ENCODE measurements around the gene HPDL.

Gene HPDL

GRCh38 chr1:45305231-45305630, 21.5 kb upstream of the HPDL start:
- TF ChIP-seq ZNF274 (IDR thresholded peaks at IDR 0.05; ENCODE audit: low read depth, low read length) (no peak), SUZ12 (IDR thresholded peaks at IDR 0.05; ENCODE audit: extremely low read depth, insufficient read depth, insufficient read length) (no peak), YY1 (IDR thresholded peaks at IDR 0.05; ENCODE audit: insufficient read depth, insufficient read length) (no peak)

GRCh38 chr1:45306319-45306718, 20.4 kb upstream of the HPDL start:
- H3K27me3 ChIP-seq (ENCODE audit: insufficient read depth, insufficient read length): no peaks in the 10 kb centered on the region
- H3K9ac ChIP-seq (ENCODE audit: insufficient read length, low read depth): peak overlapping the region; percentile 4
- TF ChIP-seq YY1 (IDR thresholded peaks at IDR 0.05; ENCODE audit: insufficient read depth, insufficient read length) (no peak), ZNF274 (IDR thresholded peaks at IDR 0.05; ENCODE audit: low read depth, low read length) (no peak), SUZ12 (IDR thresholded peaks at IDR 0.05; ENCODE audit: extremely low read depth, insufficient read depth, insufficient read length) (no peak)
- DNase-seq (ENCODE audit: low read depth, low spot score): no peak
- no peaks in the 10 kb centered on the region for H3K36me3 ChIP-seq (ENCODE audit: insufficient read depth, insufficient read length, low read length)
- peaks cover 14% of the 10 kb centered on the region; the same call in 1 of the 2 replicates for H3K9me3 ChIP-seq (ENCODE audit: insufficient read depth, low read length)
- H3K4me3 ChIP-seq (ENCODE audit: insufficient read length, low read depth): no peak overlapping the region
- peaks cover 7% of the 10 kb centered on the region for H3K4me1 ChIP-seq (ENCODE audit: insufficient read depth, insufficient read length)

More at GRCh38 chr1:45305231-45305630, 21.5 kb upstream of the HPDL start:
- no peak overlapping the region for H3K4me3 ChIP-seq (ENCODE audit: insufficient read length, low read depth)
- peaks cover 7% of the 10 kb centered on the region for H3K4me1 ChIP-seq (ENCODE audit: insufficient read depth, insufficient read length)
- no peaks in the 10 kb centered on the region for H3K36me3 ChIP-seq (ENCODE audit: insufficient read depth, insufficient read length, low read length)
- H3K27me3 ChIP-seq (ENCODE audit: insufficient read depth, insufficient read length): no peaks in the 10 kb centered on the region
- peaks cover 5% of the 10 kb centered on the region; the same call in 1 of the 2 replicates for H3K9me3 ChIP-seq (ENCODE audit: insufficient read depth, low read length)
- H3K9ac ChIP-seq (ENCODE audit: insufficient read length, low read depth): no peak overlapping the region
- DNase-seq (ENCODE audit: low read depth, low spot score): no peak

DNA sequence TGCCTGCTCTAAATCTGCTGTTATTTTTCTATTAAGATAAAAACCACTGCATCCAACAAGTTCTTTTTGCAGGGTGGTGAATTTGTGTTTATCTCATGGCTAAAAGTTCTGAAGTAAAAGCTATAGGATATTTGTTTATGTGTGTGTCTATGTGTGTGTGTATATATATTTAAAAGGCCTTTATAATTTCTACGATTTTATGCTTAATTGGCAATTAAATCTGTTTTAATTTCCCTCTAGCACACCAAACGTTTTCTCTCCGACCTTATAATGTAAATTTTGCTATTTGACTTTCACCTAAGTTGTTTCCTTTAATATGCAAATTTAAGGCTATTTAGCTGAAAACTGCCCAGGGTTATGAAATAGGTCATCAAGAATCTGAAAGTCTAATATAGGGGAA, 19.8 kb upstream of the HPDL start:
- Histone ChIP-seq H3K36me3 (ENCODE audit: insufficient read depth, insufficient read length, low read length) (no peaks in the 10 kb centered on the region), H3K9ac (ENCODE audit: insufficient read length, low read depth) (no peak overlapping the region), H3K9me3 (ENCODE audit: insufficient read depth, low read length) (peaks cover 18% of the 10 kb centered on the region; the same call in 1 of the 2 replicates), H3K4me3 (ENCODE audit: insufficient read length, low read depth) (no peak overlapping the region), H3K27me3 (ENCODE audit: insufficient read depth, insufficient read length) (no peaks in the 10 kb centered on the region), H3K4me1 (ENCODE audit: insufficient read depth, insufficient read length) (peaks cover 7% of the 10 kb centered on the region)
- TF ChIP-seq SUZ12 (IDR thresholded peaks at IDR 0.05; ENCODE audit: extremely low read depth, insufficient read depth, insufficient read length) (no peak), ZNF274 (IDR thresholded peaks at IDR 0.05; ENCODE audit: low read depth, low read length) (no peak), YY1 (IDR thresholded peaks at IDR 0.05; ENCODE audit: insufficient read depth, insufficient read length) (no peak)
- no peak for DNase-seq (ENCODE audit: low read depth, low spot score)

DNA sequence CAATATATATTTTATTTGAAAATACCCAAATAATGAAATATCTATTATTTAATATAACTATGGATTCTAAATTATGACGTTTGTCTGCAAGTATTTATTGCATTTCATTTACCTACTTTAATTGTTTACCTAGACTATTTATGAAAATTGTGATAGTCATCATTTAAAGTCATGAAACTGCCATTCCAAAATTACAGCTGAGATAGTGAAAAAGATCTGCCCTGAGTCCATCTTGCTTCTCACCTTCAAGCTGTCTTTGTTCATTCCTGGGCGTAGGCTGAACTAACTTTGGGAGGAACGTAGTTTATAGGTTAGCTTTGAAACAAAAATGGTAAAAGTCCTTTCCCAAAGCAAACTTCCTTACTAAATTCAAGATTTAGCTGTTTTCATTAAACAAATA, 12.4 kb upstream of the HPDL start:
- H3K27me3 ChIP-seq (ENCODE audit: insufficient read depth, insufficient read length): no peaks in the 10 kb centered on the region
- H3K4me3 ChIP-seq (ENCODE audit: insufficient read length, low read depth): no peak overlapping the region
- peaks cover 54% of the 10 kb centered on the region for H3K9me3 ChIP-seq (ENCODE audit: insufficient read depth, low read length)
- peaks cover 5% of the 10 kb centered on the region for H3K4me1 ChIP-seq (ENCODE audit: insufficient read depth, insufficient read length)
- no peak for TF ChIP-seq YY1 (IDR thresholded peaks at IDR 0.05; ENCODE audit: insufficient read depth, insufficient read length)
- no peak for TF ChIP-seq SUZ12 (IDR thresholded peaks at IDR 0.05; ENCODE audit: extremely low read depth, insufficient read depth, insufficient read length)
- no peak for TF ChIP-seq ZNF274 (IDR thresholded peaks at IDR 0.05; ENCODE audit: low read depth, low read length)
- H3K36me3 ChIP-seq (ENCODE audit: insufficient read depth, insufficient read length, low read length): no peaks in the 10 kb centered on the region
- no peak overlapping the region for H3K9ac ChIP-seq (ENCODE audit: insufficient read length, low read depth)
- DNase-seq (ENCODE audit: low read depth, low spot score): no peak

- Histone ChIP-seq H3K27me3 (ENCODE audit: insufficient read depth, insufficient read length) (no peaks in the 10 kb centered on the region), H3K9ac (ENCODE audit: insufficient read length, low read depth) (peak overlapping the region; percentile 44), H3K9me3 (ENCODE audit: insufficient read depth, low read length) (peaks cover 41% of the 10 kb centered on the region), H3K36me3 (ENCODE audit: insufficient read depth, insufficient read length, low read length) (no peaks in the 10 kb centered on the region), H3K4me1 (ENCODE audit: insufficient read depth, insufficient read length) (peaks cover 5% of the 10 kb centered on the region), H3K4me3 (ENCODE audit: insufficient read length, low read depth) (no peak overlapping the region)
- DNase-seq (ENCODE audit: low read depth, low spot score): no peak
- TF ChIP-seq ZNF274 (IDR thresholded peaks at IDR 0.05; ENCODE audit: low read depth, low read length) (no peak), SUZ12 (IDR thresholded peaks at IDR 0.05; ENCODE audit: extremely low read depth, insufficient read depth, insufficient read length) (no peak), YY1 (IDR thresholded peaks at IDR 0.05; ENCODE audit: insufficient read depth, insufficient read length) (no peak)
These were observed 9.5 kb upstream of the HPDL start for GRCh38 chr1:45317166-45317565.

GRCh38 chr1:45319761-45320160, 6.9 kb upstream of the HPDL start:
- no peak overlapping the region for H3K4me3 ChIP-seq (ENCODE audit: insufficient read length, low read depth)
- H3K4me1 ChIP-seq (ENCODE audit: insufficient read depth, insufficient read length): peaks cover 5% of the 10 kb centered on the region
- no peak for DNase-seq (ENCODE audit: low read depth, low spot score)
- H3K27me3 ChIP-seq (ENCODE audit: insufficient read depth, insufficient read length): no peaks in the 10 kb centered on the region
- no peak for TF ChIP-seq SUZ12 (IDR thresholded peaks at IDR 0.05; ENCODE audit: extremely low read depth, insufficient read depth, insufficient read length)
- no peak for TF ChIP-seq ZNF274 (IDR thresholded peaks at IDR 0.05; ENCODE audit: low read depth, low read length)
- no peak for TF ChIP-seq YY1 (IDR thresholded peaks at IDR 0.05; ENCODE audit: insufficient read depth, insufficient read length)
- H3K36me3 ChIP-seq (ENCODE audit: insufficient read depth, insufficient read length, low read length): no peaks in the 10 kb centered on the region
- H3K9ac ChIP-seq (ENCODE audit: insufficient read length, low read depth): no peak overlapping the region
- peaks cover 52% of the 10 kb centered on the region for H3K9me3 ChIP-seq (ENCODE audit: insufficient read depth, low read length)

DNA sequence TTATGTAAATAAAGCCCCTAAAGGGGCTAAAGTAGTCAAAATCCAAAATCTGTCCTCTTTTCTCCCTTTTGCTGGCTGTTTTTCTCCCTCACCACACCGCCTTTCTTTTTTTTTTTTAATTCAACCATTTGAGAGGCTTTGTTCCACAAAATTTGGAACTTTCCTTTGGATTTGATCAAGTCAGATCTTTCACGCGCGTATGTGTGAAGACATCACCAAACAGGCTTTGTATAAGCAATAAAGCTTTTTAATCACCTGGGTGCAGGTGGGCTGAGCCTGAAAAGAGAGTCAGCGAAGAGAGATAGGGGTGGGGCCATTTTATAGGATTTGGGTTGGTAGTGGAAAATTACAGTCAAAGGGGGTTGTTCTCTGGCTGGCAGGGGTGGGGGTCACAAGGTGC, 5.3 kb upstream of the HPDL start:
- H3K9me3 ChIP-seq (ENCODE audit: insufficient read depth, low read length): peaks cover 44% of the 10 kb centered on the region
- DNase-seq (ENCODE audit: low read depth, low spot score): no peak
- peaks cover 7% of the 10 kb centered on the region for H3K4me1 ChIP-seq (ENCODE audit: insufficient read depth, insufficient read length)
- peak overlapping the region; percentile 1 for H3K9ac ChIP-seq (ENCODE audit: insufficient read length, low read depth)
- H3K27me3 ChIP-seq (ENCODE audit: insufficient read depth, insufficient read length): no peaks in the 10 kb centered on the region
- H3K36me3 ChIP-seq (ENCODE audit: insufficient read depth, insufficient read length, low read length): peaks cover 11% of the 10 kb centered on the region
- TF ChIP-seq YY1 (IDR thresholded peaks at IDR 0.05; ENCODE audit: insufficient read depth, insufficient read length): no peak
- TF ChIP-seq SUZ12 (IDR thresholded peaks at IDR 0.05; ENCODE audit: extremely low read depth, insufficient read depth, insufficient read length): no peak
- no peak for TF ChIP-seq ZNF274 (IDR thresholded peaks at IDR 0.05; ENCODE audit: low read depth, low read length)
- H3K4me3 ChIP-seq (ENCODE audit: insufficient read length, low read depth): no peak overlapping the region
